Astrocyte (in vitro differentiated cells and primary cell): Measurements from ENCODE around the gene TLX2. TPM values are rescaled to one million over a fixed set of nuclear protein-coding genes. Genes with fewer than 3 reads are reported as not detected.

Experiments
- DNase-seq: peaks from one replicate; pipeline ENCODE4 v3.0.0-alpha.2; 2010; ENCODE audit warnings: low read depth
- FAIRE-seq: peaks from 2 replicates; lab custom pipeline; 2011; peaks lifted over from hg19 to GRCh38; lab: Jason Lieb, UNC
- H2AFZ ChIP-seq: 2 replicates; pipeline ENCODE4 v1.6.0; 2012; ENCODE audit warnings: low read depth, low read length, inconsistent platforms
- H3K27ac ChIP-seq: 2 replicates; pipeline ENCODE4 v1.5.1; 2011; ENCODE audit warnings: low read depth, low read length, inconsistent platforms
- H3K27me3 ChIP-seq: 2 replicates; pipeline ENCODE4 v1.6.0; 2011; ENCODE audit warnings: low read length, inconsistent platforms; ENCODE audit not compliant: insufficient read depth
- H3K36me3 ChIP-seq: 2 replicates; pipeline ENCODE4 v1.5.1; 2011; ENCODE audit warnings: low read length, inconsistent platforms; ENCODE audit not compliant: insufficient read depth
- H3K4me1 ChIP-seq: 2 replicates; pipeline ENCODE4 v1.5.1; 2011; ENCODE audit warnings: low read length, inconsistent platforms; ENCODE audit not compliant: insufficient read depth
- H3K4me2 ChIP-seq: 2 replicates; pipeline ENCODE4 v1.6.0; 2012; ENCODE audit warnings: low read length, inconsistent platforms
- H3K4me3 ChIP-seq: 2 replicates; pipeline ENCODE4 v1.5.1; 2011; ENCODE audit warnings: low read depth, mild to moderate bottlenecking, low read length, inconsistent platforms; ENCODE audit not compliant: insufficient read depth
- H3K79me2 ChIP-seq: 2 replicates; pipeline ENCODE4 v1.6.0; 2012; ENCODE audit warnings: mild to moderate bottlenecking, low read length, inconsistent platforms; ENCODE audit not compliant: insufficient read depth
- H3K9ac ChIP-seq: 2 replicates; pipeline ENCODE4 v1.6.0; 2012; ENCODE audit warnings: mild to moderate bottlenecking, low read length, inconsistent platforms
- H3K9me3 ChIP-seq: 2 replicates; pipeline ENCODE4 v1.5.1; 2012; ENCODE audit warnings: low read depth, mild to moderate bottlenecking, low read length, inconsistent platforms; ENCODE audit not compliant: insufficient read depth
- H4K20me1 ChIP-seq: 2 replicates; pipeline ENCODE4 v1.6.0; 2012; ENCODE audit warnings: low read length, inconsistent platforms; ENCODE audit not compliant: insufficient read depth
- H3K27ac Mint-ChIP-seq: one replicate; pipeline ENCODE4 v1.8.0; 2021; ENCODE audit warnings: mild to moderate bottlenecking, mixed read lengths; ENCODE audit not compliant: unreplicated experiment
- H3K27me3 Mint-ChIP-seq: one replicate; pipeline ENCODE4 v1.8.0; 2021; ENCODE audit warnings: low read depth, mixed read lengths; ENCODE audit not compliant: unreplicated experiment
- H3K36me3 Mint-ChIP-seq: one replicate; pipeline ENCODE4 v1.8.0; 2021; ENCODE audit warnings: low read depth, mixed read lengths; ENCODE audit not compliant: unreplicated experiment
- H3K4me1 Mint-ChIP-seq: one replicate; pipeline ENCODE4 v1.8.0; 2021; ENCODE audit warnings: low read depth, mixed read lengths; ENCODE audit not compliant: unreplicated experiment
- H3K4me3 Mint-ChIP-seq: one replicate; pipeline ENCODE4 v1.8.0; 2021; ENCODE audit warnings: mild to moderate bottlenecking, moderate library complexity, mixed read lengths; ENCODE audit not compliant: unreplicated experiment
- H3K9me3 Mint-ChIP-seq: one replicate; pipeline ENCODE4 v1.8.0; 2021; ENCODE audit warnings: mild to moderate bottlenecking, mixed read lengths; ENCODE audit not compliant: unreplicated experiment
- CTCF ChIP-seq: IDR thresholded peaks from 2 replicates; pipeline ENCODE4 v1.5.1; 2011; ENCODE audit warnings: low read depth, mild to moderate bottlenecking, inconsistent platforms, low read length, moderate library complexity; ENCODE audit not compliant: insufficient read depth
- EZH2 ChIP-seq: IDR thresholded peaks from 2 replicates; pipeline ENCODE4 v1.6.1; 2012; ENCODE audit warnings: mild to moderate bottlenecking, low read length, inconsistent platforms; ENCODE audit not compliant: insufficient read depth
- total RNA-seq: library from RNA; stranded (reverse); gene quantifications from 2 replicates; pipeline ENCODE4 v1.2.1, GENCODE V29; 2021

The TLX2 gene
- total RNA-seq, 1 donor from 2014 or later, result not detected

DNA sequence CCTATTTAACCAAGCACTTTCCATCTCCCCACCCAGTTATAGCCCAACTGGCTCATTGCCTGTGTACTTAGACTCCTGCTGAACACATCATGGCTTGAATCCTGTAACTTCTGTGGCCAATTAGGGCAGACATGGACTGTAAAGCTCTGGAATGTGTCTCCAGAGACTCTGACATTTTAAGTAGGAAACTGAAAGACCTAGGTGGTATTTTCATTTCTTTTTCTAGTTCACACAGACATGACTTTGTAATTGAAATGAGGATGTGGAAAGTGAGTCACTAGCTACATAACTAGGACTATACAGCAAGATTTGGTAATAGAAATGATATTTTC, 52.5 kb downstream of the TLX2 start:
- peak; percentile 92 for DNase-seq
- Histone ChIP-seq H3K27ac (peak overlapping the region; percentile 93), H2AFZ (no peak overlapping the region), H3K4me1 (peaks cover 45% of the 10 kb centered on the region), H4K20me1 (no peaks in the 10 kb centered on the region), H3K36me3 (no peaks in the 10 kb centered on the region), H3K4me3 (no peak overlapping the region), H3K9me3 (no peaks in the 10 kb centered on the region), H3K9ac (peak overlapping the region; percentile 13), H3K79me2 (no peaks in the 10 kb centered on the region), H3K27me3 (no peaks in the 10 kb centered on the region), H3K4me2 (peak overlapping the region; percentile 52)
- H3K27ac Mint-ChIP-seq, result peak overlapping the region; percentile 84
- peak overlapping the region; percentile 42 for H3K4me3 Mint-ChIP-seq
- no peaks in the 10 kb centered on the region for H3K36me3 Mint-ChIP-seq
- FAIRE-seq, result peak; percentile 84
- no peaks in the 10 kb centered on the region for H3K9me3 Mint-ChIP-seq
- H3K27me3 Mint-ChIP-seq, result peaks cover 4% of the 10 kb centered on the region
- H3K4me1 Mint-ChIP-seq, result peaks cover 20% of the 10 kb centered on the region
- no peak for TF ChIP-seq EZH2
- TF ChIP-seq CTCF, result no peak

Other genes with a start within 250 kb of the TLX2 start
- 0.36 and 0.41 TPM in 2 replicates for gene SLC4A5, start 171.0 kb upstream of the TLX2 start, total RNA-seq
- 206 and 215 TPM in 2 replicates for gene DCTN1, start 134.1 kb upstream of the TLX2 start, total RNA-seq
- 2.1 and 2.5 TPM in 2 replicates for gene C2orf81, start 92.8 kb upstream of the TLX2 start, total RNA-seq
- gene WDR54, start 92.7 kb upstream of the TLX2 start, total RNA-seq, result 14.8 and 17.5 TPM in 2 replicates
- 41.6 and 44.4 TPM in 2 replicates for gene RTKN, start 72.5 kb upstream of the TLX2 start, total RNA-seq
- gene INO80B, start 59.4 kb upstream of the TLX2 start, total RNA-seq, result 19.2 and 23.2 TPM in 2 replicates
- gene WBP1, start 56.0 kb upstream of the TLX2 start, total RNA-seq, result 56.4 and 58.3 TPM in 2 replicates
- 84.4 and 101 TPM in 2 replicates for gene MOGS, start 49.1 kb upstream of the TLX2 start, total RNA-seq
- gene MRPL53, start 41.8 kb upstream of the TLX2 start, total RNA-seq, result 48.0 and 50.6 TPM in 2 replicates
- gene CCDC142, start 31.5 kb upstream of the TLX2 start, total RNA-seq, result 10.6 and 11.2 TPM in 2 replicates
- 12.0 and 14.1 TPM in 2 replicates for gene TTC31, start 31.4 kb upstream of the TLX2 start, total RNA-seq
- gene LBX2, start 14.8 kb upstream of the TLX2 start, total RNA-seq, result 0.89 and 1.0 TPM in 2 replicates
- gene PCGF1, start 6.8 kb upstream of the TLX2 start, total RNA-seq, result 17.8 and 17.9 TPM in 2 replicates
- 0.73 and 0.84 TPM in 2 replicates for gene DQX1, start 11.8 kb downstream of the TLX2 start, total RNA-seq
- gene AUP1, start 15.3 kb downstream of the TLX2 start, total RNA-seq, result 82.5 and 82.8 TPM in 2 replicates
- gene HTRA2, start 15.5 kb downstream of the TLX2 start, total RNA-seq, result 24.4 and 25.3 TPM in 2 replicates
- 17.6 and 33.8 TPM in 2 replicates for gene LOXL3, start 39.5 kb downstream of the TLX2 start, total RNA-seq
- 19.1 and 19.3 TPM in 2 replicates for gene DOK1, start 40.3 kb downstream of the TLX2 start, total RNA-seq
- 0.20 TPM in 1 of 2 replicates, not detected in the other for gene M1AP, start 133.9 kb downstream of the TLX2 start, total RNA-seq
- 12.5 and 13.9 TPM in 2 replicates for gene SEMA4F, start 139.8 kb downstream of the TLX2 start, total RNA-seq